Activated CD4-positive, alpha-beta T cell treated with anti-CD3 and anti-CD28 coated beads for 24 hours (primary cell): ENCODE results near the gene FAM149A.

Experiments
- DNase-seq, 2 donors: peaks; one replicate each; pipeline ENCODE4 v3.0.0-alpha.2; 2020; ENCODE audit warnings: low read depth in 2 of 2

Gene FAM149A

DNA sequence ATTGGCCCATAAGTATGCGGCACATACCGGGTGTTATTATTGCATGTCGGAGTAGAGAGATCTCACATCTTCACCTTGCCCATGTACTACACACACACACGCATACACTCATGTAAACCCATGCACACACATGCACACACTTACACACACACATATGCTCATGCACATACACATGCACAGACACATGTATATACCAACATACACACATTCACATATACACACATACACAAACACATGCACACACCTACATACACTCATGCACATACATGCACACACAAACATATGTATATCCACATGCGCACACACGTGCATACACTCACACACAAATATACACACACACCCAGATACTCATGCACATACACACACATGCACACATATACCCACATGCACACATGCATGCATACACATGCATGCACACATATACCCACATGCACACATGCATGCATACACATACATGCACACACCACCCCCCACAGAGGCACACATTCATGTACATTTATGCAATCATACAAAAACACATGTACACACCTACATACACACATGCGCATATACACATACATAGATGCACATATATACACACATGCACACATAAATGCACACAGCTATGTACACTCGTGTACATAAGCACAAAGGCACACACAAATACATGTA is 98.1 kb downstream of the FAM149A start:
- DNase-seq: no peak

DNA sequence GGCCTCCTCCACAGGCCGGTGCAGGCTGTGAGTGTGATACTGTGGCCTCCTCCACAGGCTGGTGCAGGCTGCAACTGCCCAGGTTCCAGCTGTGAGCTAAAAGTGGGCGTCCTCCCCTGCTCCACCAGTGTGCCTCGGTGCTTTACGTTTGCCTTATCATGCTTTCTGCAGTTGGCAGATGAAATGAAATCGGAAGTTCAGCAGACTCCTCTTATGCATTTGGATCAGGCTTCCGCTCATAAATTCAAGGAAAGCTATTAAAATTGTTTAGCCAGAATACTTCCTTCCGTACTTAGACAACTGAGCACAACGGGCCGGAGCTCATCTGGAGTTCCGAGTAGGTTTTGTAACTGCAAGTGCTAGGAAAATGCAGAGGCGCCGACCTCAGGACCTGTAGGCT is 98.9 kb downstream of the FAM149A start:
- no peak for DNase-seq

DNA sequence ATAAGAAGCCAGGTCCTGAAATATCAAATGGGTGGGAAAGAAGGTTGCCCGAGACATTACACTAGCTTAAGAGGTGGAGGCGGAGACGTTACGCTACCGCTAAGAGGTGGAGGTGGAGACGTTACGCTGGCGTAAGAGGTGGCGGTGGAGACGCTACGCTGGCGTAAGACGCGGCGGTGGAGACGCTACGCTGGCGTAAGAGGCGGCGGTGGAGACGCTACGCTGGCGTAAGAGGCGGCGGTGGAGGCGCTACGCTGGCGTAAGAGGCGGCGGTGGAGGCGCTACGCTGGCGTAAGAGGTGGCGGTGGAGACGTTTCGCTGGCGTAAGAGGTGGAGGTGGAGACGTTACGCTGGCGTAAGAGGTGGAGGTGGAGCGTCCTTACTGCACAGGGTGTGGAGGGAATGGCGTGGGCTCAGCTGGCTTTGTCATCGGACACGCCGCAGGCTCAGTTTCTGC is 99.6 kb downstream of the FAM149A start:
- DNase-seq: peak in 1 of 2 donors; percentile 40

GRCh38 chr4:186204686-186205085 is 100.2 kb downstream of the FAM149A start:
- DNase-seq: no peak

DNA sequence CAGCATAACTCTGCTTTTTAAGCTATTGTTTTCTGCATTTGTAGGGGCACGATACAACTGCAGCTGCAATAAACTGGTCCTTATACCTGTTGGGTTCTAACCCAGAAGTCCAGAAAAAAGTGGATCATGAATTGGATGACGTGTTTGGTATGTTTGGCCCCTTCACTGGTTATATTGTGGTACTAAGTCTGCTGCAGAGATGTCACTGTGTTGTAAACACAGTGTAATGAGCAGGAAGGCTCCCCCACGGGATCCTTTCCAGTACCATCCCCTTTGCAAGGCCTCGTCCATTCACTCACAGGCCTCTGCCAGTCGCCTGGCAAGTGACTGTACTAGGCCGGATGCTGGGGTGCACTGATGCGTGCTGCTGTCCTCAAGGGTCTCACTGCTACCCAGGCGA is 100.7 kb downstream of the FAM149A start:
- no peak for DNase-seq

- no peak for DNase-seq
These were observed 112.0 kb downstream of the FAM149A start for GRCh38 chr4:186216465-186217024.

GRCh38 chr4:186217733-186218293 is 113.3 kb downstream of the FAM149A start:
- DNase-seq: no peak

DNA sequence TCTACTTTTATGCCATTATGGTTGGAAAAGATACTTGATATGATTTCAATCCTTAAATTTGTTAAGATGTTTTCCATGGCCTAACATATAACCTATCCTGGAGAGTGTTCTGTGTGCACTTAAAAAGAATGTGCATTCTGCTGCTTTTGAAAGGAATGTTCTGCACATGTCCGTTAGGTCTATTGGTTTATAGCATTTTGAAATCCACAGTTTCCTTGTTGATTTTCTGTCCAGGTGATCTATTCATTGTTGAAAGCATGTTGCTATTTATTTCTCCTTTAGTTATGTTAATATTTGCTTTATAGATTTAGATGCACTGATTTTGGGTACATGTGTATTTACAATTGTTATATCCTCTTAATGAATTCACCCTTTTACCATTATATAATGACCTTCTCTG is 117.1 kb downstream of the FAM149A start:
- no peak for DNase-seq
